Measurements from ENCODE around the gene HIVEP3.

HIVEP3 gene

DNA sequence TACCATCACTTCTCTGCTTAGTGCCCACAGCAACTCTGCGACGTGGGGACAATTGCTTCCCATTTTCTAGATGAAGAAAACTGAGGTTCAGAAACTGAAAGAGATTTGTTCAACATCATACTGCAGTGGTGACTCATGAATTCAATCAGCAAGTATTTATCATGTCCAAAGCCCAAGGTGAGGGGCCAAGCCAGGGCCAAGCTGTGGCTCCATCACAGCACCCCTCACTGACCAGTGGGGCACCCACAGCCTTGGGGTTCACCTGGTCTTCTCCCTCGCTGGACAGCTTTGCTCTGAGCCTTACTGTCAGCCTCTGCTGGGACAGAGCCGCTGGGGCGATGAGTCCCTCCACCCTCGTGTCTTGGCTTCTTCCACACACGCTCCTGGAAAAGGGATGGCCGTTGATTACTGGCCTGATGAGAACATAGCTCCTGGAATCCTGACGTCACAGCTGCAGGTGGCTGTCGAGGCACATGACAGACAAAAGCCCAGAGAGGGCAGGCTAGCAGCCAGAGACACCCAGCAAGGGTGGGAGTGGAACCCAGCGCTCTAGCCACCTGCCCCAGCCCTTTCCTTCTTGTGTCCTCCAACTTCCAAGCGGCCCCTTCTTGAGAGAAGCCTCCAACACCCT, 440.5 kb downstream of the HIVEP3 start:
- Histone ChIP-seq H3K36me3 (ENCODE audit: insufficient read depth, low read length) (no peaks in the 10 kb centered on the region), H3K4me1 (ENCODE audit: insufficient read depth, low read length) (peaks cover 11% of the 10 kb centered on the region), H2AFZ (ENCODE audit: low read depth, low read length) (no peak overlapping the region), H3K9me3 (ENCODE audit: low read length) (no peaks in the 10 kb centered on the region), H3K27me3 (ENCODE audit: insufficient read depth, low read length) (no peaks in the 10 kb centered on the region), H3K4me3 (ENCODE audit: low read length) (no peak overlapping the region)

DNA sequence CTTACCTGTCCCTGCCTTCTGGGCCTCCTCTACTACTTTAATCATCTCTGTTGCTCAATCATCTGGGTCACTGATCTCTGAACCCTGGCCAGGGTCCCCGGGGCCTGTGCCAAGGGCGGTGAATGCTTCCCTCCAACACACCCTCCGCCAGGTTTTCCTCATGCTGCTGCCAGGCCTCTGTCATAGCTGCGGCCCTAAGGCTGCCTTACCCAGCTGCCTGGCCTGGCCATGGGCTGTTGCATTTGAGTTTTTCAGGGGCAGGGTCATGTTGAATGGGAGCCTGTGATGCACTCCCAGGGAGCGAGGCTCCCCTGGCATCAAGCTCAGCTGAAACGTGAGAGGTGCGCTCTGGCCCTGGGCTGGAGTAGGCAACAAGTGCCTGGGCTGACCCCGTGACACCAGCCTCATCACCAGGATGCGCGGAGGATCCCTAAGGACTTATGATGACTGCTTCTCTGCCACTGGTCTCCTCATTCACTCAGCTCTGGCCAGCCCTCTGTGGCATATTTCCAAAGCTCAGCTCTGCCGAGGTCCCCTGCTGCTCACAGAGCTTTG, 441.8 kb downstream of the HIVEP3 start:
- no peaks in the 10 kb centered on the region for H3K27me3 ChIP-seq (ENCODE audit: insufficient read depth, low read length)
- no peaks in the 10 kb centered on the region for H3K36me3 ChIP-seq (ENCODE audit: insufficient read depth, low read length)
- H3K4me1 ChIP-seq (ENCODE audit: insufficient read depth, low read length) = peaks cover 6% of the 10 kb centered on the region
- H3K9me3 ChIP-seq (ENCODE audit: low read length) = no peaks in the 10 kb centered on the region
- no peak overlapping the region for H2AFZ ChIP-seq (ENCODE audit: low read depth, low read length)
- no peak overlapping the region for H3K4me3 ChIP-seq (ENCODE audit: low read length)

DNA sequence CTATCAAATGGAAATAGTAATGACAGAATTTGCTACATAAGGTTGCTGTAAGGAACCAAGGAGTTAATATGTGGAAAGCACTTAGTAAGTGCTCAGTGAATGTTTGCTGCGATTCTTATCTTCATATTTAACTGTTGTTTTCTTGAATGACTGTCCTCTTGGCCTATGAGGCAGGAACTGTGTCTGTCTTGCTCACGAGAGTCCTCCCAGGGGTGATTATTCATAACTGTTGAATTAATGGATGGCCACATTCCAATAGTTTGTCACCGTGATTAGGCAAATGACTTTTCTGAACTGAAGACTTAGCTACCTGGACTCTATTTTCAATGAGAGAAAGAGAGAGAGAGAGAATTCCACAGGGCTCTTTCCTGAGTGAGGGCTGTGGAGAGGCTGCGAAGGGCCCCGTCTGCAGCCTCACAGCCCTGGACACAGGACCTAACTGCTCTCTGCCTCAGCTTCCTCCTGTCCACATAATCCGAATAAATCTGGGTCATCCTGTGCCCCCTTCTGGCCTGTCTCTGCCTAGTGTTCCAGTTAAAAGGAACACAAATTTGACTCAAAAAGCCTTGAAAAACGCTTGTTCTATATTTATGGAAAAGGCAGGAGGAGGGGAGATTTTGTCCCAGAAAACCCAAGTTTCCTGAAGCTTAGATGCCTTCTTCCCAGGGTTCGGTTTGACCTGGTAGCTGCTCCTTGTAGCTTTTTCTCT, 442.7 kb downstream of the HIVEP3 start:
- H3K4me3 ChIP-seq (ENCODE audit: low read length) = no peak overlapping the region
- H2AFZ ChIP-seq (ENCODE audit: low read depth, low read length) = no peak overlapping the region
- peaks cover 6% of the 10 kb centered on the region for H3K4me1 ChIP-seq (ENCODE audit: insufficient read depth, low read length)
- H3K36me3 ChIP-seq (ENCODE audit: insufficient read depth, low read length) = no peaks in the 10 kb centered on the region
- no peaks in the 10 kb centered on the region for H3K9me3 ChIP-seq (ENCODE audit: low read length)
- H3K27me3 ChIP-seq (ENCODE audit: insufficient read depth, low read length) = no peaks in the 10 kb centered on the region

DNA sequence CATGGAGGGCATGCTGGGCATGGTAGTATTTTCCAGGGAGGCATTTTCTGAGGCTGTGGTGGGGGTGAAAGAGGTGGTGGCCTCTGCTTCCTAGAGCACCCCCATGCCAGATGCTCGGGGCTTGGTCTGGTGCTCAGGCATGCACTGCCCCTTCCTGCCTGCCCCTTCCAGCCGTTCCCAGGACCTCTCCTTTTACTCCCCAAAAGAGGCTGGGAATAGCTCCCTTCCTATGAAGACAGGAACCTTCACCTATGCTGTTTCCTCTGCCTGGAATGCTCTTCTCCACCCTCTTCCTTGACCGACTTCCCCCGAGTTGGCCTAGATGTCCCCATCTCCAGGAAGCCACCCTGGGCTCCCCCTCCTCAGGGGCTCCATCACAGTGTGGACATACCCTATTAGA, 443.4 kb downstream of the HIVEP3 start:
- H3K36me3 ChIP-seq (ENCODE audit: insufficient read depth, low read length) = no peaks in the 10 kb centered on the region
- H3K4me3 ChIP-seq (ENCODE audit: low read length) = no peak overlapping the region
- H2AFZ ChIP-seq (ENCODE audit: low read depth, low read length) = no peak overlapping the region
- H3K9me3 ChIP-seq (ENCODE audit: low read length) = no peaks in the 10 kb centered on the region
- H3K4me1 ChIP-seq (ENCODE audit: insufficient read depth, low read length) = peaks cover 6% of the 10 kb centered on the region
- H3K27me3 ChIP-seq (ENCODE audit: insufficient read depth, low read length) = no peaks in the 10 kb centered on the region

DNA sequence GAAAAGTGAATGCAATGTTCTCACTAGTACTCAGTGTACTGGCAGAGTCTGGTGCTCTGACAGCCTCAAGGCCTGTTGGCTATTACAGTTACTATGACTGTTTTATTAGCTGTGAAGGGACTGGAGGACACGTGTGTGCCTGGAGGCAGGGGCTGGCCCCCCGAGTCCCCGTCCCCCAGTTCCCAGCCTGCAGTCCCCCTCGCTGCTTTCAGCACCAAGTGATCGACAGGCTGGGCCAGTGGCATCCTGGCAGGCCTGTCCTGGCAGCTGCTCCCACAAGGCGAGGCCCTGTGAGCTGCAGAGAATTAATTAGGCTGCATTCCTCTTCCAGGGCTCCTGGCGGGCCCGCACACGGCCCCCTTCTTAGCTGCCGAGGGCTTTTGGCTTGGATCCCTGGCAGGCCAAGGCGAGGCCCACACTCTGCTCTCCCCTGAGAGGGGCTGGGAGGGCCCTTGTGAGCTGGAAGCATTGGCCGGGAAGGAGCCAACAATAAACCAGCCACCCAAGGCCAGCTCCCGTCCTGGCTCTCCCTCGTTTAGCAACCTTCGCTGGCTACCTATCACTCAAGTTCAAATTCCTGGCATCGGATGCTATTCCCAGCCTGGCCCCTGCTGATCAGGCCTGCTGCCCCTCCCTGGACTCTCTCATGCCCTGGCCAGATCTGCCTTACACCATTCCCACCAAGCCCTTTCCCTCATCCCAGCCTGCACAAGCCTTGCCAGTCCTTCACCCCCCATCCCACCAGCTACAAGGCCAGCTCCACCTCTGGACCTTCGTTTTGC, 444.0 kb downstream of the HIVEP3 start:
- H3K4me1 ChIP-seq (ENCODE audit: insufficient read depth, low read length) = peaks cover 6% of the 10 kb centered on the region
- no peaks in the 10 kb centered on the region for H3K36me3 ChIP-seq (ENCODE audit: insufficient read depth, low read length)
- no peaks in the 10 kb centered on the region for H3K27me3 ChIP-seq (ENCODE audit: insufficient read depth, low read length)
- H3K9me3 ChIP-seq (ENCODE audit: low read length) = no peaks in the 10 kb centered on the region
- no peak overlapping the region for H3K4me3 ChIP-seq (ENCODE audit: low read length)
- H2AFZ ChIP-seq (ENCODE audit: low read depth, low read length) = no peak overlapping the region

DNA sequence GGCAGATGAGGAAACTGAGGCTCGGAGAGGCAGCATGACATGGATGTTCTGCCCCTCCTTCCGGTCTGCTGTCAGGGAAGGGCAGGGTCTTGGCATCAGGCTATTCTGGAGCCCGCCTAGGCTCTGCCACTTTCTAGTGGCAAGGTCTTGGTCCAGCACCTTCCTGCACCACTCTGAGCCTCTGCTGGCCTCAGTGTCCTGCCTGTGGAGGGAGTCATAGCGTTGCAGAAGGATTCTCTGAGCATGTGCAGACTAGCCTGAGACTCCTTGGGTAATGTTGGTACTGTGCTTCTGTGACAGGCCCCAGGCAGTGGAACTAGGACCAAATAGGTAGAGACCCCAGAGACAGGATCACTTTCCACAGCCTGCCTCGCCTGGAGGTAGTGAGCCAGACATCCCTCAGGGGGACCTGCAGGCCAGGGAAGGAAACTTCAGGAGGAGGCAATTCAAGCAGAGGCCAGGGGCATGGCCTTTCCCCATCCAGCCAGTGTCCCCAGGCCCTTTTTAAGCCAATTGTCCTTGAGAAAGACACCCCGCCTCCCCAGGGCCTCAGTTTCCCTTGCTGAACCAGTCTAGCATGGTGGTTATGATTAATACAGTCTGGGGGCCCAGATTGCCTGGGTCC, 444.9 kb downstream of the HIVEP3 start:
- H3K4me1 ChIP-seq (ENCODE audit: insufficient read depth, low read length) = peaks cover 6% of the 10 kb centered on the region
- H3K36me3 ChIP-seq (ENCODE audit: insufficient read depth, low read length) = no peaks in the 10 kb centered on the region
- H2AFZ ChIP-seq (ENCODE audit: low read depth, low read length) = no peak overlapping the region
- H3K27me3 ChIP-seq (ENCODE audit: insufficient read depth, low read length) = no peaks in the 10 kb centered on the region
- no peaks in the 10 kb centered on the region for H3K9me3 ChIP-seq (ENCODE audit: low read length)
- H3K4me3 ChIP-seq (ENCODE audit: low read length) = no peak overlapping the region

DNA sequence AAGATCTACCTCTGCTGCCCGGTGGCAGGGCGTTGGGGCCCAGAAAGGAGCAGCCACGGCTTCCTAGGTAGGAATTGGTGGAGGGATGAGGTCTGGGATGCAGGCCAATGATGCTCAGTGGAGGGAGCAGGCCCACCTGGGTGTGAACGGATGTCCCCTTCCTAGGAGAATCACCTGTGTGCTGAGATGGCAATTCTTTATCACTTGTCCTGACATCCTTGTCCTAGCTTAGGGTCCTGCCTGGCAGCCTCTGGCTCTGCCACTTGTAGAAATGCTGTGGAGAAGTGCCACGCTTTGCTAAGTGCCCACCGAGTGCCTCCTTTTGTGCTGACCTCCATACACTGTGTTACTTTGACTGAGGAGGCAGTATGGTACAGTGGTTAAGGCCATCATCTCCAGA, 447.1 kb downstream of the HIVEP3 start:
- peaks cover 6% of the 10 kb centered on the region for H3K4me1 ChIP-seq (ENCODE audit: insufficient read depth, low read length)
- no peak overlapping the region for H3K4me3 ChIP-seq (ENCODE audit: low read length)
- H3K36me3 ChIP-seq (ENCODE audit: insufficient read depth, low read length) = no peaks in the 10 kb centered on the region
- peaks cover 4% of the 10 kb centered on the region for H3K27me3 ChIP-seq (ENCODE audit: insufficient read depth, low read length)
- no peaks in the 10 kb centered on the region for H3K9me3 ChIP-seq (ENCODE audit: low read length)
- no peak overlapping the region for H2AFZ ChIP-seq (ENCODE audit: low read depth, low read length)

DNA sequence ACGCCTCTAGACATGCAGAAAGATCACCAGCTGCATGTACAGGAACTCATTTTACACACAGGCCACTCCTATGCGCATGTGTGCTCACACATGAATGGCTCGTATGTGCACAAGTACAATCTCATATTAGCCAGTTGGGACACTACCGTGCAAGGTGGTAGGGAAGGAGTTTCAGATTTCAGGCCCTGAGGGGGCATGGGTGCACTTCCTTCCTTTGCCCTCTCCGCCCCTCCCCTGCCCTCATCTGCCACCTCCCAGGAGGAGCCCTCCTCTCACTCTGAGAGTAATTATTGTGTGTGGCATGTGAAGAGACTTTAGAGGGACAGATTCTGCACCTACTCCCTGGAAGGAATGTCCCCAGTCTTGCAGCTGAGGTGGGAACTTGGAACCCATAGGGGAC, 449.0 kb downstream of the HIVEP3 start:
- Histone ChIP-seq H3K4me1 (ENCODE audit: insufficient read depth, low read length) (peaks cover 3% of the 10 kb centered on the region), H3K36me3 (ENCODE audit: insufficient read depth, low read length) (no peaks in the 10 kb centered on the region)

DNA sequence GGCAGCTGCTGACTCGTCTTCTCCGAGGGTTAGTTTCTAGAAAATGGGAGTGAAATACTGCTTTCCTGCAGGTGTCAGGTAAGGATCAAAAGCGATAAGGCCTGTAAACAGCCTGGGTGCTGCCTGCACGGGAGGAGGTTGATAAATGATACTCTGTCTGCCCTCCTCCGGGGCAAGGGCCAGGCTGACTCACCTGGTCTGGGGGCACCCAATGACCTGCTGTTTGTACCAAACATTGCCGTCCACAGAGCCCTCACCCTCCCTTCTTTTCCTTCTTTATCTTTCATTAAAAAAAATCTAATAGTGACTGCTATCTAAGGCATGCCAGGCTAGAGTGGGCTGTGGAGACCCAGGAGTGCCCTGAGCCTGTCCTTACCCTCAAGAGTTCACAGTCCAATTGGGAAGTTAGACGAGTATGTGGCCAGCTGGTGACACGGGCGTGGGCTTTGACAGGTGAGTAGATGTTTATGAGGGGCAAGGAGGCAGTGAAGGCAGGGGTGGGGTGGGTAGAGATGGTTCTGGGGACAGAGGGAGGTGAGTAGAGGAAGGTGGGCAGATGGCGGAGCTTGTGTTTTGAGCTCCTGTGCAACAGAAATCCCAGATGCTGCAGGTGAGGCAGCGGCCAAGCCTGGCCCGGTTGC, 450.5 kb downstream of the HIVEP3 start:
- no peaks in the 10 kb centered on the region for H3K9me3 ChIP-seq (ENCODE audit: low read length)
- no peak overlapping the region for H3K4me3 ChIP-seq (ENCODE audit: low read length)
- H3K36me3 ChIP-seq (ENCODE audit: insufficient read depth, low read length) = no peaks in the 10 kb centered on the region
- peaks cover 4% of the 10 kb centered on the region for H3K27me3 ChIP-seq (ENCODE audit: insufficient read depth, low read length)
- H3K4me1 ChIP-seq (ENCODE audit: insufficient read depth, low read length) = no peaks in the 10 kb centered on the region
- H2AFZ ChIP-seq (ENCODE audit: low read depth, low read length) = no peak overlapping the region

More for the DNA sequence above, 449.0 kb downstream of the HIVEP3 start:
- peaks cover 4% of the 10 kb centered on the region for H3K27me3 ChIP-seq (ENCODE audit: insufficient read depth, low read length)
- no peak overlapping the region for H3K4me3 ChIP-seq (ENCODE audit: low read length)
- no peaks in the 10 kb centered on the region for H3K9me3 ChIP-seq (ENCODE audit: low read length)
- no peak overlapping the region for H2AFZ ChIP-seq (ENCODE audit: low read depth, low read length)

DNA sequence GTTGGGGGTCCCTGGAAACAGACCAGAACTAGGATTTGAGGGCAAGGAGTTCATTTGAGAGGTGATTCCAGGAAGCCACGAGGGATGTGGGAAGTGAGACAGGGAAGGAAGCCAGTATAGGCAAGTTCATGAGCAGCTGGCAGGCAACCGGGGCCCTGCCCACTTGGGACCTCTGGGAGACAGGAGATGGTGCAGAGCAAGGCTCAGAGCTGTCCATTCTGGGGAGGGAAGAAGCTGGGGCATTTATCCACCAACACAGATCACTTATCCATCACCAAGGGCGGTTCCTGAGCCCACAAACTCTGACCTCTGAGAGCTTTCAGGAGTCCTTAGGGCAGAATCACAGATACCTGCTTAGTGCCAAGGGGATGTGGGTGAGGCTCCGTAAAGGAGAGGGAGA, 451.0 kb downstream of the HIVEP3 start:
- H3K4me3 ChIP-seq (ENCODE audit: low read length) = no peak overlapping the region
- H3K4me1 ChIP-seq (ENCODE audit: insufficient read depth, low read length) = no peaks in the 10 kb centered on the region
- no peak overlapping the region for H2AFZ ChIP-seq (ENCODE audit: low read depth, low read length)
- peaks cover 4% of the 10 kb centered on the region for H3K27me3 ChIP-seq (ENCODE audit: insufficient read depth, low read length)
- H3K36me3 ChIP-seq (ENCODE audit: insufficient read depth, low read length) = no peaks in the 10 kb centered on the region
- no peaks in the 10 kb centered on the region for H3K9me3 ChIP-seq (ENCODE audit: low read length)

DNA sequence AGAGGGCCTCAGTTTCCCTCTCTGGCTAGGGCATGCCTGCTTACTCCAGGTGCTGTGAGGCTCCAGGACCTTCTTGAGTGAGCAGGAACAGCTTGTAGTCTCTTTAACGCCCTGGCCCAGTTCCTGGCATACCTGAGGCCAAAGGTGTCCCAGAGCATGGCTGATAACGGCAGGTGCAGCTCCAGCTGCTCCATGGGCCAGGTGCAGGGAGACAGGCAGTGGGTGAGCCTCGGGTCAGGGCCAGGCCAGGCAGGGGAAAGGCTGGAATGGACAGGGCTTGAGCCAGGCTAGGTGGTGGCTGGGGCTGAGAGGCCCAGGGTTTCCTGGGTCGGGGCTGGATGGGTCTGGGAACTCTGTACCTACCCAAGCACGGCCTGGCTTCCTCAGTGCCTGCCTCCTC, 452.6 kb downstream of the HIVEP3 start:
- Histone ChIP-seq H3K4me1 (ENCODE audit: insufficient read depth, low read length) (no peaks in the 10 kb centered on the region), H3K9me3 (ENCODE audit: low read length) (no peaks in the 10 kb centered on the region), H2AFZ (ENCODE audit: low read depth, low read length) (no peak overlapping the region), H3K27me3 (ENCODE audit: insufficient read depth, low read length) (peaks cover 4% of the 10 kb centered on the region), H3K36me3 (ENCODE audit: insufficient read depth, low read length) (no peaks in the 10 kb centered on the region), H3K4me3 (ENCODE audit: low read length) (no peak overlapping the region)

DNA sequence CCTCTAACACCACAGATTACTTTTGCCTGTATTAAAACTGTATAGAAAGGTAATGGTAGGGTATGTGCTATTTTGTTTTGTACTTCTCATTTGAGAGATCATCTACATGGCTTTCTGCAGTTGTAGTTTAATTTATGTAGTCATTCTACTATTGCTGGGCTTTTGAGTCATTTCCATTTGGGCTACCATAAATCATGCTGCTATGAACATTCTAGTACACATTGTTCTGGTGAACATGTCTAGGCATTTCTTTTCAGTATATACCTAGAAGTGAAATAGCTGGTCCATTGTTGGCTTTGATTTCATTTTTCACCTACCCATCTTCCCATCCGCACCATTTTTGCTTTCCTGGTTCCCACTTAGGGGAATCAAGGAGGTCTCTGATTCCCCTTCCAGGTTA, 453.0 kb downstream of the HIVEP3 start:
- Histone ChIP-seq H3K9me3 (ENCODE audit: low read length) (no peaks in the 10 kb centered on the region), H3K4me1 (ENCODE audit: insufficient read depth, low read length) (no peaks in the 10 kb centered on the region), H3K36me3 (ENCODE audit: insufficient read depth, low read length) (no peaks in the 10 kb centered on the region), H3K4me3 (ENCODE audit: low read length) (no peak overlapping the region), H2AFZ (ENCODE audit: low read depth, low read length) (no peak overlapping the region), H3K27me3 (ENCODE audit: insufficient read depth, low read length) (peaks cover 4% of the 10 kb centered on the region)
